ENCODE data around the gene KLF7.

The KLF7 gene

GRCh38 chr2:207122651-207123334 lies 43.0 kb downstream of the KLF7 start:
- TF ChIP-seq CREB1 (IDR thresholded peaks at IDR 0.05; ENCODE audit: low read depth) (no peak), TAF1 (IDR thresholded peaks at IDR 0.05; ENCODE audit: low read depth) (no peak), ZBTB7A (IDR thresholded peaks at IDR 0.05; ENCODE audit: low read depth) (no peak), RAD21 (IDR thresholded peaks at IDR 0.05; ENCODE audit: low read depth) (no peak), YY1 (IDR thresholded peaks at IDR 0.05; ENCODE audit: low read depth) (no peak), MAX (IDR thresholded peaks at IDR 0.05) (no peak), NFIC (IDR thresholded peaks at IDR 0.05) (no peak), REST (IDR thresholded peaks at IDR 0.05; ENCODE audit: low read depth) (no peak), EGR1 (IDR thresholded peaks at IDR 0.05) (no peak), EP300 (IDR thresholded peaks at IDR 0.05; ENCODE audit: borderline replicate concordance) (no peak), FOXM1 (IDR thresholded peaks at IDR 0.05; ENCODE audit: borderline replicate concordance, low read depth) (no peak), TEAD4 (IDR thresholded peaks at IDR 0.05) (no peak), TCF12 (IDR thresholded peaks at IDR 0.05; ENCODE audit: low read depth) (no peak)
- TF ChIP-seq, protein P1, sequence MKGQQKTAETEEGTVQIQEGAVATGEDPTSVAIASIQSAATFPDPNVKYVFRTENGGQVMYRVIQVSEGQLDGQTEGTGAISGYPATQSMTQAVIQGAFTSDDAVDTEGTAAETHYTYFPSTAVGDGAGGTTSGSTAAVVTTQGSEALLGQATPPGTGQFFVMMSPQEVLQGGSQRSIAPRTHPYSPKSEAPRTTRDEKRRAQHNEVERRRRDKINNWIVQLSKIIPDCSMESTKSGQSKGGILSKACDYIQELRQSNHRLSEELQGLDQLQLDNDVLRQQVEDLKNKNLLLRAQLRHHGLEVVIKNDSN (IDR thresholded peaks at IDR 0.05) = no peak

DNA sequence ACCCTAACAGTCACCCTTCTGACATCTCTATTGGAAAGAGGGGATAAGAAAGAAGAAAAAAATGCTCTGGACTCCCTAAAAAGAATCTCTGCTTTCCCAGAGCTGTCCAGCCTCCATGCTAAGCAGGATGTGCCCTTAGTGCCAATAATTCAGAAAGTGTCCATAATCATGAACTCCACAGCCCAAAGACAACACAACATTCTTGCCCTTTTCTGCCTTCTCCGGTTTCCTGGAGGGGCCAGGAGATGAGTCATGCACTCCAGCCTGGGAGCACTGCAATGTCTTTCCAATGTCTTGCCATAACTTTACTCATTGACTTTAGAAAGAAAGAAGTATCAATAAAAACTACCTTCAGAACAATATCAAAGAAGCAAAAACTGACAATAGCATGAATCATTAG lies 44.0 kb downstream of the KLF7 start:
- no peak for TF ChIP-seq EP300 (IDR thresholded peaks at IDR 0.05; ENCODE audit: borderline replicate concordance)
- TF ChIP-seq REST (IDR thresholded peaks at IDR 0.05; ENCODE audit: low read depth) = peak; percentile 25; the same call in 1 of the 2 replicates

DNA sequence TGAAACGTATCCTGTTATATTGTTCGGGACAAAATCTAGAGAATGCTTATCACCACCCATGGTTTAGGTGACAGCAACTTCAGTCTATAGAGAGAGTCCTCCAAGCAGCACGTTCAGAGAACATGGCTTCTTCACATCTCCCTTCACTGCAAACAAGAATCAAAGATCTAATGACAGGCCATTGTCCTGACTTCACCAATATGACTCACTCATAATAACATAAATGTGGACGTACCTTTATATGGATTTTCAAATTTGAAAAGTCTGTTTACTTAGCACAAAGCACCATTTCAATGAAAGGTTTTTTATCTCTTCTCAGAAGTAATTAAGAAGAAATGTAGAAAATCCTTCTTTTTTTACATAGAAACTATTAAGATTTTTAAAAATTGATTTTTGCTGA lies 46.7 kb downstream of the KLF7 start:
- no peak for TF ChIP-seq RAD21 (IDR thresholded peaks at IDR 0.05; ENCODE audit: low read depth)
- no peak for TF ChIP-seq MAX (IDR thresholded peaks at IDR 0.05)

DNA sequence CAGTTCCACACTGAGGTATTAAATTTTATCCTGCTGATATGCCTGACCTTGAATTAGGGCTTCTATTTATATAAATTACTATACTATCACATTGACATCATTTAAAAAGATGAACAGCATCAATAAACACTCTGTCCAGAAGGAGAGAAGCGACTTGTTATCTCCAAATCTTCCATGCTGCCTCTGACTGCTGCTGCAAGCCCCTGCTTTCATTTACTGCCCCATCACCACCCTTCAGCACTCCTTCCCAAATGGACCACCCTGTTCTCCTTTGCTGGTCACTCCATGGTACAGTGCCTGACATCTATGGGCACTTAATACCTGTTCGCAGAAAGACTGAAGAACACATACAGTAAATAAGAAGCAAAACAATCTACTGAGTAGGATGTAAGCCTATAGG lies 48.1 kb downstream of the KLF7 start:
- no peak for TF ChIP-seq TEAD4 (IDR thresholded peaks at IDR 0.05)
- no peak for TF ChIP-seq FOXM1 (IDR thresholded peaks at IDR 0.05; ENCODE audit: borderline replicate concordance, low read depth)
- TF ChIP-seq CEBPB (IDR thresholded peaks at IDR 0.05) = no peak
- TF ChIP-seq NFIC (IDR thresholded peaks at IDR 0.05) = no peak

DNA sequence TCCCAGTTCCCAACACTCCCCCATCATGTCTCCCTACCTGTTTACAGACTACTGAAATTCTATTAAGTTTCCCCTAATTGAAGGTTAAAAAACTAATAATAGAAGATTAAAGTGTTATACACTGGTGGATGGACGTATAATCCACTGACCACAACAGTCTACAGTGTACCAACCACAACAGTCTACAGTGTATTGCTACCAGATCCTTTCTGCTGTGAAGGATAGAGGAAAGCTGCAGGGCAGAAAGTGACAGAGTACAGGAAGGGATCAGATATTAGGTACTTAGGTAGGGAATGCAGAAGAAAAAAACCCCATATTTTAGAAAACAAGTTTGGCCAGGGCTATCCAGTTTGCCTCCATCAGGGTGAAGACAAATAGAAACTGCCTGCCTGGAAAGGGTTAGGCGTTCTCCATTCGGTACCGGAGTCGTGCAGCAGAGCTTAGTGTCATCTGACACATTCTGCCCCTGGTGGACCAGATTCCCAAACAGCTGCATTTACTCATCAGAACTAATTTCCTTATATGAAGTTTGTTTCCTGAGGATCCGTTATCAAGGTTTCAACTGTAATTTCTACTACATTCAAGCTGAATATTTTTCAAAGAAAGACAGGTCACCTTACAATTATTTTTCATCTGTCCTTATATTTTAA lies 49.9 kb downstream of the KLF7 start:
- TF ChIP-seq CEBPB (IDR thresholded peaks at IDR 0.05) (no peak), TAF1 (IDR thresholded peaks at IDR 0.05; ENCODE audit: low read depth) (no peak), FOXM1 (IDR thresholded peaks at IDR 0.05; ENCODE audit: borderline replicate concordance, low read depth) (no peak)

- TF ChIP-seq NFIC (IDR thresholded peaks at IDR 0.05) (no peak), TEAD4 (IDR thresholded peaks at IDR 0.05) (no peak), CEBPB (IDR thresholded peaks at IDR 0.05) (no peak), TCF12 (IDR thresholded peaks at IDR 0.05; ENCODE audit: low read depth) (no peak), RAD21 (IDR thresholded peaks at IDR 0.05; ENCODE audit: low read depth) (no peak), CREB1 (IDR thresholded peaks at IDR 0.05; ENCODE audit: low read depth) (no peak), REST (IDR thresholded peaks at IDR 0.05; ENCODE audit: low read depth) (no peak), EGR1 (IDR thresholded peaks at IDR 0.05) (no peak), MAX (IDR thresholded peaks at IDR 0.05) (no peak), EP300 (IDR thresholded peaks at IDR 0.05; ENCODE audit: borderline replicate concordance) (no peak), FOXM1 (IDR thresholded peaks at IDR 0.05; ENCODE audit: borderline replicate concordance, low read depth) (no peak), TAF1 (IDR thresholded peaks at IDR 0.05; ENCODE audit: low read depth) (no peak), YY1 (IDR thresholded peaks at IDR 0.05; ENCODE audit: low read depth) (no peak), ZBTB7A (IDR thresholded peaks at IDR 0.05; ENCODE audit: low read depth) (no peak)
- TF ChIP-seq, protein P1 (IDR thresholded peaks at IDR 0.05) = no peak
Observed at GRCh38 chr2:207113414-207113813, 52.3 kb downstream of the KLF7 start.

Measured in Ishikawa (cell line).